OCI-LY3 (cell line): Measurements from ENCODE around the gene BATF.

Source experiments
- EZH2phosphoT487 ChIP-seq: fragments of 200-600 bp; shearing (Covaris generic); IDR thresholded peaks from 2 replicates; pipeline ENCODE4 v1.6.1; 2018; ENCODE audit warnings: antibody characterized with exemption, mixed run types, low read depth
- TF ChIP-seq, protein P1 (sequence below): fragments of 200-600, 300-600 bp; sonication (generic); IDR thresholded peaks from 2 replicates; pipeline ENCODE4 v1.5.1; 2014; ENCODE audit warnings: antibody characterized with exemption, low read length, low read depth

DNA sequence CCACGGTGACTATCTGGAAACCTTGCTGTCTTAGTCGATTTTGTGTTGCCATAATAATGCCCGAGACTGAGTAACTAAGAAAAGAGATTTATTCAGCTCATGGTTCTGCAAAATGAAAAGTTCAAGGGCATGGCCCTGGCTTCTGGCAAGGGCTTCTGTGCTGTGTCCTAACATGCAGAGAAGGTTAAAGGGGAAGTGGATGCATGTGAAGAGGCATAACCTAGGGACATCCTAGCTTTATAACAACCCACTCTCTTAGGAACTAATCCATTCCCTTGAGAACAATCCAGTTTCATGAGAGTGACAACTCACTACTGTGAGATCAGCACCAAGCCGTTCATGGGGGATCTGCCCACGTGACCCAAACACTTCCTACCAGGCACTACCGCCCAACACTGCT lies 67.7 kb downstream of the BATF start:
- TF ChIP-seq, protein P1, sequence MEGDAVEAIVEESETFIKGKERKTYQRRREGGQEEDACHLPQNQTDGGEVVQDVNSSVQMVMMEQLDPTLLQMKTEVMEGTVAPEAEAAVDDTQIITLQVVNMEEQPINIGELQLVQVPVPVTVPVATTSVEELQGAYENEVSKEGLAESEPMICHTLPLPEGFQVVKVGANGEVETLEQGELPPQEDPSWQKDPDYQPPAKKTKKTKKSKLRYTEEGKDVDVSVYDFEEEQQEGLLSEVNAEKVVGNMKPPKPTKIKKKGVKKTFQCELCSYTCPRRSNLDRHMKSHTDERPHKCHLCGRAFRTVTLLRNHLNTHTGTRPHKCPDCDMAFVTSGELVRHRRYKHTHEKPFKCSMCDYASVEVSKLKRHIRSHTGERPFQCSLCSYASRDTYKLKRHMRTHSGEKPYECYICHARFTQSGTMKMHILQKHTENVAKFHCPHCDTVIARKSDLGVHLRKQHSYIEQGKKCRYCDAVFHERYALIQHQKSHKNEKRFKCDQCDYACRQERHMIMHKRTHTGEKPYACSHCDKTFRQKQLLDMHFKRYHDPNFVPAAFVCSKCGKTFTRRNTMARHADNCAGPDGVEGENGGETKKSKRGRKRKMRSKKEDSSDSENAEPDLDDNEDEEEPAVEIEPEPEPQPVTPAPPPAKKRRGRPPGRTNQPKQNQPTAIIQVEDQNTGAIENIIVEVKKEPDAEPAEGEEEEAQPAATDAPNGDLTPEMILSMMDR = no peak
- no peak for TF ChIP-seq EZH2phosphoT487
